Fibroblast of lung (primary cell): ENCODE results near the gene TXNL4B. TPM values are rescaled to one million over a fixed set of nuclear protein-coding genes. Genes with fewer than 3 reads are reported as not detected.

Experiments used
- DNase-seq, 2 donors: peaks; one replicate each; pipeline versions ENCODE4 v3.0.0 to v3.0.0-alpha.2; 2010; ENCODE audit warnings: low read depth in 2 of 2
- H2AFZ ChIP-seq: 2 replicates; pipeline ENCODE4 v1.5.1; 2012; ENCODE audit warnings: low read length, control low read depth, inconsistent platforms
- H3K27ac ChIP-seq: 2 replicates; pipeline ENCODE4 v1.5.1; 2011; ENCODE audit warnings: low read length, control low read depth; ENCODE audit not compliant: insufficient read depth
- H3K27me3 ChIP-seq: 2 replicates; pipeline ENCODE4 v1.5.1; 2011; ENCODE audit warnings: mild to moderate bottlenecking, low read length; ENCODE audit not compliant: control insufficient read depth, insufficient read depth
- H3K36me3 ChIP-seq: 2 replicates; pipeline ENCODE4 v1.5.1; 2011; ENCODE audit warnings: low read length; ENCODE audit not compliant: control insufficient read depth, insufficient read depth
- H3K4me1 ChIP-seq: 2 replicates; pipeline ENCODE4 v1.5.1; 2011; ENCODE audit warnings: low read length; ENCODE audit not compliant: control insufficient read depth, insufficient read depth; ENCODE audit errors: extremely low read depth
- H3K4me2 ChIP-seq: 2 replicates; pipeline ENCODE4 v1.5.1; 2011; ENCODE audit warnings: low read length, control low read depth; ENCODE audit not compliant: insufficient read depth; ENCODE audit errors: extremely low read depth
- H3K4me3 ChIP-seq, 4 experiments: fragments of 200-600 bp in 1 of 4; sonication (generic) in 1 of 4; replicated peaks in 1 of 4; 2 replicates each; pipeline ENCODE4 v1.5.1; 2011 to 2016; ENCODE audit warnings: low read length in 4 of 4, low read depth in 3 of 4, mild to moderate bottlenecking in 3 of 4, control low read depth in 2 of 4, inconsistent platforms in 1 of 4, mixed read lengths in 1 of 4; ENCODE audit not compliant: insufficient read depth in 1 of 4; ENCODE audit errors: control extremely low read depth in 1 of 4
- H3K79me2 ChIP-seq: 2 replicates; pipeline ENCODE4 v1.5.1; 2012; ENCODE audit warnings: mild to moderate bottlenecking, low read length, inconsistent platforms; ENCODE audit not compliant: control insufficient read depth, insufficient read depth
- H3K9ac ChIP-seq: 2 replicates; pipeline ENCODE4 v1.5.1; 2011; ENCODE audit warnings: mild to moderate bottlenecking, low read length, control low read depth; ENCODE audit not compliant: insufficient read depth
- H3K9me3 ChIP-seq: 2 replicates; pipeline ENCODE4 v1.5.1; 2012; ENCODE audit warnings: low read depth, low read length; ENCODE audit not compliant: control insufficient read depth, insufficient read depth
- H4K20me1 ChIP-seq: 2 replicates; pipeline ENCODE4 v1.5.1; 2011; ENCODE audit warnings: low read length; ENCODE audit not compliant: control insufficient read depth, insufficient read depth; ENCODE audit errors: extremely low read depth
- CTCF ChIP-seq, 2 donors: IDR thresholded peaks in 1 of 2; conservative IDR thresholded peaks in 1 of 2; 1 replicate in 1 of 2; 2 replicates in 1 of 2; pipeline ENCODE4 v1.5.1; 2011 to 2012; ENCODE audit warnings: low read length in 2 of 2, control low read depth in 1 of 2, inconsistent platforms in 1 of 2, low read depth in 1 of 2, mild to moderate bottlenecking in 1 of 2
- EZH2 ChIP-seq: IDR thresholded peaks from 2 replicates; pipeline ENCODE4 v1.5.1; 2012; ENCODE audit warnings: low read length, control low read depth, mild to moderate bottlenecking; ENCODE audit errors: missing control alignments
- polyA plus RNA-seq, 2 donors: library from polyadenylated mRNA; depleted of rRNA in 1 of 2; stranded (reverse) in 1 of 2; unstranded in 1 of 2; fragments of >200 nt; gene quantifications; 2 replicates each; pipeline ENCODE4 v1.2.1, GENCODE V29; 2011 to 2012; ENCODE audit warnings: missing spikeins in 1 of 2
- total RNA-seq: library from RNA; depleted of rRNA; stranded (reverse); fragments of >200 nt; gene quantifications from 2 replicates; pipeline ENCODE4 v1.2.1, GENCODE V29; 2014

TXNL4B gene
- total and polyA plus RNA-seq, 2 donors (not counting 1 experiment from before 2014, with no cell fraction given) = 8.3 to 14.5 TPM

DNA sequence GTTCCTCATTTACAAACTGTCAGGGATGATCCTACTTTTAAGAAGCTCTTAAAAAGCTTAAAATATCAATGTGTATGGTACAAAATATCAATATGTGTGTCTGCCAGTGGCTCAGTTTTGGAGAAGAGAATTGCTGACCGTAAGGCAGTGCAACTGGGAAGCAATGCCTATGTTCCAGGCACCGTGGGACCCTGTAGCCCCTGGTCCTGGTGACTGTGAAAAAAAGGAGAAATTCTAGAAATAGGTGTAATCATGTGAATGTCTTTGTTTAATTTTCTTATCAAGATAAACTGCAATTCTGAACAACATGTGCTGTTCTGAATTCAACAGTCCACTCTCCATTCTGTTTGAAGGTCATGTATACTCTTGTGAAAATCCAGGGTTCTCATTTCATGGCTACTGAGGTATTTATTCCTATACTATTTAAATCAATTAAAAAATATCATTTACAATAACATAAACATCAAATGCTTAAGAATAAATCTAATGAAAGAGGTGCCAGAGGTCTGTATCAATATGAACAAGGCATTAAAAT, 48.5 kb downstream of the TXNL4B start:
- no peak for DNase-seq
- Histone ChIP-seq H3K9ac (no peak overlapping the region), H3K27me3 (no peaks in the 10 kb centered on the region), H3K9me3 (no peaks in the 10 kb centered on the region), H4K20me1 (no peaks in the 10 kb centered on the region), H3K27ac (no peak overlapping the region), H3K36me3 (no peaks in the 10 kb centered on the region), H3K4me1 (no peaks in the 10 kb centered on the region), H3K79me2 (no peaks in the 10 kb centered on the region), H2AFZ (no peak overlapping the region), H3K4me3 (no peak overlapping the region), H3K4me2 (no peak overlapping the region)
- TF ChIP-seq EZH2 (no peak), CTCF (conservative IDR thresholded peaks at IDR 0.05 in 1 of 2, IDR thresholded peaks at IDR 0.05 in 1 of 2; ENCODE audit: low read depth in 1 of 2, low read length in 2 of 2) (no peak)

DNA sequence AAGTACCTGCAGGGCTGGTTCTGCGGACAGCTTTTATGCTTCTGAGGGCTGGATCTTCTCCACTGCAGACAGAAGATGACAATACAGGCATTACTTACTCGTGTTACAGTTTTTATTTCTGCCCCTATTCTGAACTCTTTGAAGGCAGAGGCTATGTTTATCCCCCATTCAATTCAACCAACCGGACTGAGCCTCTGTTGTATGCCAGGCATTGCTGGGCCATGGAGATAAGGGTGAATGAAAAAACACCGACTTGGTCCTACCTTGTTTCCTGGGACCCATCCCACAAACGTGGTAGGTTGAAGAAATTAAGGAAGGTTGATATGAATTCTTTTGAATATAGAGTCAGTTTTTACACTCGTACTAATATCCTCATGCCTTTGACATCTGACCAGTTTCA, 49.1 kb downstream of the TXNL4B start:
- no peaks in the 10 kb centered on the region for H3K4me1 ChIP-seq
- no peaks in the 10 kb centered on the region for H4K20me1 ChIP-seq
- TF ChIP-seq EZH2 (no peak), CTCF (conservative IDR thresholded peaks at IDR 0.05 in 1 of 2, IDR thresholded peaks at IDR 0.05 in 1 of 2; ENCODE audit: low read depth in 1 of 2, low read length in 2 of 2) (no peak)
- no peak for DNase-seq
- H3K9ac ChIP-seq = no peak overlapping the region
- no peaks in the 10 kb centered on the region for H3K79me2 ChIP-seq
- no peak overlapping the region for H3K4me2 ChIP-seq
- H2AFZ ChIP-seq = no peak overlapping the region
- H3K27ac ChIP-seq = no peak overlapping the region
- H3K4me3 ChIP-seq = no peak overlapping the region
- no peaks in the 10 kb centered on the region for H3K27me3 ChIP-seq
- no peaks in the 10 kb centered on the region for H3K36me3 ChIP-seq
- H3K9me3 ChIP-seq = no peaks in the 10 kb centered on the region

- Histone ChIP-seq H4K20me1 (no peaks in the 10 kb centered on the region), H3K4me1 (no peaks in the 10 kb centered on the region), H3K9ac (no peak overlapping the region), H3K27me3 (no peaks in the 10 kb centered on the region), H3K36me3 (no peaks in the 10 kb centered on the region), H3K9me3 (no peaks in the 10 kb centered on the region), H3K4me2 (no peak overlapping the region), H3K27ac (no peak overlapping the region), H3K79me2 (no peaks in the 10 kb centered on the region), H2AFZ (no peak overlapping the region), H3K4me3 (no peak overlapping the region)
- TF ChIP-seq EZH2 (no peak), CTCF (conservative IDR thresholded peaks at IDR 0.05 in 1 of 2, IDR thresholded peaks at IDR 0.05 in 1 of 2; ENCODE audit: low read depth in 1 of 2, low read length in 2 of 2) (no peak)
- no peak for DNase-seq
These were observed 49.9 kb downstream of the TXNL4B start for GRCh38 chr16:72043539-72043938.
